ENCODE measurements around the gene GNG14. TPM values are rescaled to one million over a fixed set of nuclear protein-coding genes. Genes with fewer than 3 reads are reported as not detected.

GNG14 gene
- total and polyA plus RNA-seq, 2 of the 13 experiments (the other 11 are each of a cell fraction or from before 2014, with no cell fraction given) = not detected

DNA sequence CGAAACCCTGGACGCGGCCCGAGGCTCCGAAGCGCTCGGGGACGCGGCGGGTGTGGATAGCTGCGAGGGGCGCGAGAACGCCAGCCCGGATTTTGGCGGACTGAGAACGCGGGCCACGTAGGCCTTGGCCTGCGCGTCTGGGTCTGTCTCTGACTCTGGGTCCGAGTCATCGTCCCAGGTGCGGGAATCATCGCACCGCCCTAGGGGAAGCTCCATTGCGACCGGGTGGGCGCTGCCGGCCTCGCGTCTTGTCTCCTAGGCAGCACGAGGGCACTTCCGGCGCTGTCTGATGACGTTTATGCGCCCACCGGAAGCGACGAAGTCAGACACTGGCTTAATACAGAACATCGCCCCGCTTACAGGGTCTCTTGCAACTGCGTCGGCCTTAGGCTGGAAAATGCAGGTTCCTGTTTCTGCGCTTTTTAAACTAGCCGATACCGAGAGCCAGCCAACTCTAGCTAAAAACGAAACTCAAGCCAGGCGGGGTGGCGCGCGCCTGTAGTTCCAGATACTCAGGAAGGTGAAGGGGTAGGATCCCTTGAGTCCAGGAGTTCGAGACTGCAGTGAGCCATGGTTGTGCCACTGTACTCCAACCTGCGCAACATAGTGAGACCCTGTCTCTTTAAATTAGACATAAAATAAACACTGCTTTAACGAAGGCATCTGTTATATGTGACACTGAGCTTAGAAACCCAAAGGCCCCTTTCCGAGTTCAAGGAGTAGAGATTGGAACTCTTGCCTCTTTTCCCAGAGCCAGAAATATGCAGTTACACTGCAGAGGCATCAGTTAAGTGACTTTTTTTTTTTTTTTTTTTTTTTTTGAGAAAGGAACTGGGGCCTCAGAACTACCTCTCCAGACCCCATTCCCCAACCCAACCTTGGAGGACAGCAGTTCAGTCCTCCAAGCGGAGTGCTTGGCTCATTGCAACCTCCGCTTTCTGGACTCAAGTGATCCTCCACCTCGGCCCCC, 8.9 kb downstream of the GNG14 start, which contains the start of gene FBXW9 (continued):
- TF ChIP-seq, protein P1, sequence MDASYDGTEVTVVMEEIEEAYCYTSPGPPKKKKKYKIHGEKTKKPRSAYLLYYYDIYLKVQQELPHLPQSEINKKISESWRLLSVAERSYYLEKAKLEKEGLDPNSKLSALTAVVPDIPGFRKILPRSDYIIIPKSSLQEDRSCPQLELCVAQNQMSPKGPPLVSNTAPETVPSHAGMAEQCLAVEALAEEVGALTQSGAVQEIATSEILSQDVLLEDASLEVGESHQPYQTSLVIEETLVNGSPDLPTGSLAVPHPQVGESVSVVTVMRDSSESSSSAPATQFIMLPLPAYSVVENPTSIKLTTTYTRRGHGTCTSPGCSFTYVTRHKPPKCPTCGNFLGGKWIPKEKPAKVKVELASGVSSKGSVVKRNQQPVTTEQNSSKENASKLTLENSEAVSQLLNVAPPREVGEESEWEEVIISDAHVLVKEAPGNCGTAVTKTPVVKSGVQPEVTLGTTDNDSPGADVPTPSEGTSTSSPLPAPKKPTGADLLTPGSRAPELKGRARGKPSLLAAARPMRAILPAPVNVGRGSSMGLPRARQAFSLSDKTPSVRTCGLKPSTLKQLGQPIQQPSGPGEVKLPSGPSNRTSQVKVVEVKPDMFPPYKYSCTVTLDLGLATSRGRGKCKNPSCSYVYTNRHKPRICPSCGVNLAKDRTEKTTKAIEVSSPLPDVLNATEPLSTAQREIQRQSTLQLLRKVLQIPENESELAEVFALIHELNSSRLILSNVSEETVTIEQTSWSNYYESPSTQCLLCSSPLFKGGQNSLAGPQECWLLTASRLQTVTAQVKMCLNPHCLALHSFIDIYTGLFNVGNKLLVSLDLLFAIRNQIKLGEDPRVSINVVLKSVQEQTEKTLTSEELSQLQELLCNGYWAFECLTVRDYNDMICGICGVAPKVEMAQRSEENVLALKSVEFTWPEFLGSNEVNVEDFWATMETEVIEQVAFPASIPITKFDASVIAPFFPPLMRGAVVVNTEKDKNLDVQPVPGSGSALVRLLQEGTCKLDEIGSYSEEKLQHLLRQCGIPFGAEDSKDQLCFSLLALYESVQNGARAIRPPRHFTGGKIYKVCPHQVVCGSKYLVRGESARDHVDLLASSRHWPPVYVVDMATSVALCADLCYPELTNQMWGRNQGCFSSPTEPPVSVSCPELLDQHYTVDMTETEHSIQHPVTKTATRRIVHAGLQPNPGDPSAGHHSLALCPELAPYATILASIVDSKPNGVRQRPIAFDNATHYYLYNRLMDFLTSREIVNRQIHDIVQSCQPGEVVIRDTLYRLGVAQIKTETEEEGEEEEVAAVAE (CRISPR knock-in tag; IDR thresholded peaks at IDR 0.05; ENCODE audit: borderline replicate concordance) = peak; percentile 74; the same call in 1 of the 2 replicates
- TF ChIP-seq, protein P2, sequence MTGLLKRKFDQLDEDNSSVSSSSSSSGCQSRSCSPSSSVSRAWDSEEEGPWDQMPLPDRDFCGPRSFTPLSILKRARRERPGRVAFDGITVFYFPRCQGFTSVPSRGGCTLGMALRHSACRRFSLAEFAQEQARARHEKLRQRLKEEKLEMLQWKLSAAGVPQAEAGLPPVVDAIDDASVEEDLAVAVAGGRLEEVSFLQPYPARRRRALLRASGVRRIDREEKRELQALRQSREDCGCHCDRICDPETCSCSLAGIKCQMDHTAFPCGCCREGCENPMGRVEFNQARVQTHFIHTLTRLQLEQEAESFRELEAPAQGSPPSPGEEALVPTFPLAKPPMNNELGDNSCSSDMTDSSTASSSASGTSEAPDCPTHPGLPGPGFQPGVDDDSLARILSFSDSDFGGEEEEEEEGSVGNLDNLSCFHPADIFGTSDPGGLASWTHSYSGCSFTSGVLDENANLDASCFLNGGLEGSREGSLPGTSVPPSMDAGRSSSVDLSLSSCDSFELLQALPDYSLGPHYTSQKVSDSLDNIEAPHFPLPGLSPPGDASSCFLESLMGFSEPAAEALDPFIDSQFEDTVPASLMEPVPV (CRISPR knock-in tag; IDR thresholded peaks at IDR 0.05) = peak; percentile 78
- TF ChIP-seq, protein P3, sequence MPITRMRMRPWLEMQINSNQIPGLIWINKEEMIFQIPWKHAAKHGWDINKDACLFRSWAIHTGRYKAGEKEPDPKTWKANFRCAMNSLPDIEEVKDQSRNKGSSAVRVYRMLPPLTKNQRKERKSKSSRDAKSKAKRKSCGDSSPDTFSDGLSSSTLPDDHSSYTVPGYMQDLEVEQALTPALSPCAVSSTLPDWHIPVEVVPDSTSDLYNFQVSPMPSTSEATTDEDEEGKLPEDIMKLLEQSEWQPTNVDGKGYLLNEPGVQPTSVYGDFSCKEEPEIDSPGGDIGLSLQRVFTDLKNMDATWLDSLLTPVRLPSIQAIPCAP (CRISPR knock-in tag; IDR thresholded peaks at IDR 0.05; ENCODE audit: low read depth) = no peak
- no peak for TF ChIP-seq ZNF644 (CRISPR knock-in tag; IDR thresholded peaks at IDR 0.05; ENCODE audit: low read depth)
- TF ChIP-seq, protein P4, sequence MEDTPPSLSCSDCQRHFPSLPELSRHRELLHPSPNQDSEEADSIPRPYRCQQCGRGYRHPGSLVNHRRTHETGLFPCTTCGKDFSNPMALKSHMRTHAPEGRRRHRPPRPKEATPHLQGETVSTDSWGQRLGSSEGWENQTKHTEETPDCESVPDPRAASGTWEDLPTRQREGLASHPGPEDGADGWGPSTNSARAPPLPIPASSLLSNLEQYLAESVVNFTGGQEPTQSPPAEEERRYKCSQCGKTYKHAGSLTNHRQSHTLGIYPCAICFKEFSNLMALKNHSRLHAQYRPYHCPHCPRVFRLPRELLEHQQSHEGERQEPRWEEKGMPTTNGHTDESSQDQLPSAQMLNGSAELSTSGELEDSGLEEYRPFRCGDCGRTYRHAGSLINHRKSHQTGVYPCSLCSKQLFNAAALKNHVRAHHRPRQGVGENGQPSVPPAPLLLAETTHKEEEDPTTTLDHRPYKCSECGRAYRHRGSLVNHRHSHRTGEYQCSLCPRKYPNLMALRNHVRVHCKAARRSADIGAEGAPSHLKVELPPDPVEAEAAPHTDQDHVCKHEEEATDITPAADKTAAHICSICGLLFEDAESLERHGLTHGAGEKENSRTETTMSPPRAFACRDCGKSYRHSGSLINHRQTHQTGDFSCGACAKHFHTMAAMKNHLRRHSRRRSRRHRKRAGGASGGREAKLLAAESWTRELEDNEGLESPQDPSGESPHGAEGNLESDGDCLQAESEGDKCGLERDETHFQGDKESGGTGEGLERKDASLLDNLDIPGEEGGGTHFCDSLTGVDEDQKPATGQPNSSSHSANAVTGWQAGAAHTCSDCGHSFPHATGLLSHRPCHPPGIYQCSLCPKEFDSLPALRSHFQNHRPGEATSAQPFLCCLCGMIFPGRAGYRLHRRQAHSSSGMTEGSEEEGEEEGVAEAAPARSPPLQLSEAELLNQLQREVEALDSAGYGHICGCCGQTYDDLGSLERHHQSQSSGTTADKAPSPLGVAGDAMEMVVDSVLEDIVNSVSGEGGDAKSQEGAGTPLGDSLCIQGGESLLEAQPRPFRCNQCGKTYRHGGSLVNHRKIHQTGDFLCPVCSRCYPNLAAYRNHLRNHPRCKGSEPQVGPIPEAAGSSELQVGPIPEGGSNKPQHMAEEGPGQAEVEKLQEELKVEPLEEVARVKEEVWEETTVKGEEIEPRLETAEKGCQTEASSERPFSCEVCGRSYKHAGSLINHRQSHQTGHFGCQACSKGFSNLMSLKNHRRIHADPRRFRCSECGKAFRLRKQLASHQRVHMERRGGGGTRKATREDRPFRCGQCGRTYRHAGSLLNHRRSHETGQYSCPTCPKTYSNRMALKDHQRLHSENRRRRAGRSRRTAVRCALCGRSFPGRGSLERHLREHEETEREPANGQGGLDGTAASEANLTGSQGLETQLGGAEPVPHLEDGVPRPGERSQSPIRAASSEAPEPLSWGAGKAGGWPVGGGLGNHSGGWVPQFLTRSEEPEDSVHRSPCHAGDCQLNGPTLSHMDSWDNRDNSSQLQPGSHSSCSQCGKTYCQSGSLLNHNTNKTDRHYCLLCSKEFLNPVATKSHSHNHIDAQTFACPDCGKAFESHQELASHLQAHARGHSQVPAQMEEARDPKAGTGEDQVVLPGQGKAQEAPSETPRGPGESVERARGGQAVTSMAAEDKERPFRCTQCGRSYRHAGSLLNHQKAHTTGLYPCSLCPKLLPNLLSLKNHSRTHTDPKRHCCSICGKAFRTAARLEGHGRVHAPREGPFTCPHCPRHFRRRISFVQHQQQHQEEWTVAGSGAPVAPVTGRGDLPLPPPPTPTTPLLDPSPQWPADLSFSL (CRISPR knock-in tag; IDR thresholded peaks at IDR 0.05) = no peak
- no peak for TF ChIP-seq ZSCAN30 (CRISPR knock-in tag; IDR thresholded peaks at IDR 0.05)
- 0 out of 2 replicates have a peak, but pooled peaks have one; percentile 16 for TF ChIP-seq PPARG (CRISPR knock-in tag; conservative IDR thresholded peaks at IDR 0.05)
- TF ChIP-seq FOXO1 (CRISPR knock-in tag; IDR thresholded peaks at IDR 0.05) = no peak; the same call in 1 of the 2 replicates
- TF ChIP-seq, protein P5, sequence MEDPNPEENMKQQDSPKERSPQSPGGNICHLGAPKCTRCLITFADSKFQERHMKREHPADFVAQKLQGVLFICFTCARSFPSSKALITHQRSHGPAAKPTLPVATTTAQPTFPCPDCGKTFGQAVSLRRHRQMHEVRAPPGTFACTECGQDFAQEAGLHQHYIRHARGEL (CRISPR knock-in tag; IDR thresholded peaks at IDR 0.05) = no peak; the same call in 1 of the 2 replicates
- peak in 1 of 2 experiments; percentile 80; a peak in 1 of 4 replicates for TF ChIP-seq KLF16 (CRISPR knock-in tag; IDR thresholded peaks at IDR 0.05)
- no peak for TF ChIP-seq JARID2 (CRISPR knock-in tag; IDR thresholded peaks at IDR 0.05; ENCODE audit: insufficient replicate concordance)
- no peak for TF ChIP-seq ZNF367 (CRISPR knock-in tag; IDR thresholded peaks at IDR 0.05; ENCODE audit: borderline replicate concordance)
- no peak for TF ChIP-seq SAFB2 (CRISPR knock-in tag; IDR thresholded peaks at IDR 0.05; ENCODE audit: borderline replicate concordance, low read depth)
